Hepatocyte (in vitro differentiated cells): ENCODE measurements around the gene OTULINL.

ENCODE experiments used
- CTCF ChIP-seq: fragments of 200-600 bp; sonication (generic); IDR thresholded peaks from 2 replicates; pipeline ENCODE4 v1.5.1; 2016; ENCODE audit warnings: antibody characterized with exemption, mild to moderate bottlenecking; ENCODE audit not compliant: poor library complexity
- EZH2 ChIP-seq: fragments of 200-600 bp; sonication (generic); IDR thresholded peaks from 2 replicates; pipeline ENCODE4 v1.6.1; 2016; ENCODE audit warnings: antibody characterized with exemption, mild to moderate bottlenecking, borderline replicate concordance
- EZH2phosphoT487 ChIP-seq: fragments of 200-600 bp; sonication (generic); IDR thresholded peaks from one replicate; pipeline ENCODE4 v1.6.1; 2018; ENCODE audit warnings: antibody characterized with exemption, mild to moderate bottlenecking, low read depth, moderate library complexity; ENCODE audit not compliant: unreplicated experiment, severe bottlenecking

GRCh38 chr5:14545862-14546261 lies 35.7 kb upstream of the OTULINL start:
- TF ChIP-seq EZH2: no peak
- TF ChIP-seq CTCF: no peak
- no peak for TF ChIP-seq EZH2phosphoT487
